Measurements from ENCODE around the gene NTMT1. TPM values are rescaled to one million over a fixed set of nuclear protein-coding genes. Genes with fewer than 3 reads are reported as not detected.

NTMT1 gene
- total RNA-seq, 1 experiment from 2014 or later = 84.8 TPM

- no peak for TF ChIP-seq POLR2AphosphoS5 (IDR thresholded peaks at IDR 0.05; ENCODE audit: low read depth, low read length)
- no peak for TF ChIP-seq ELF1 (IDR thresholded peaks at IDR 0.05; ENCODE audit: borderline replicate concordance, low read depth)
- TF ChIP-seq CBX3 (IDR thresholded peaks at IDR 0.05; ENCODE audit: low read depth) = no peak
- no peak for TF ChIP-seq JUND (IDR thresholded peaks at IDR 0.05)
Observed at GRCh38 chr9:129672702-129673101, 46.7 kb downstream of the NTMT1 start (continued).

GRCh38 chr9:129673602-129674001, 47.6 kb downstream of the NTMT1 start:
- ATAC-seq = no peak

More at GRCh38 chr9:129673602-129674001, 47.6 kb downstream of the NTMT1 start:
- Histone ChIP-seq H3K4me2 (ENCODE audit: low read length) (no peak overlapping the region), H3K79me2 (ENCODE audit: insufficient read depth, low read length) (0 out of 2 replicates have a peak, but pooled peaks cover 2% of the 10 kb centered on the region), H2AFZ (ENCODE audit: low read depth, low read length, poor library complexity, severe bottlenecking) (no peak overlapping the region), H3K9ac (ENCODE audit: low read length) (no peak overlapping the region), H3K4me1 (ENCODE audit: control insufficient read depth in 1 of 2, insufficient read depth in 2 of 2, low read length in 2 of 2) (no peaks in the 10 kb centered on the region), H3K36me3 (ENCODE audit: control insufficient read depth in 1 of 2, insufficient read depth in 2 of 2, low read length in 2 of 2) (no peaks in the 10 kb centered on the region), H3K27ac (ENCODE audit: low read depth, low read length) (no peak overlapping the region), H3K9me3 (ENCODE audit: control insufficient read depth in 1 of 2, insufficient read depth in 1 of 2, low read depth in 1 of 2, low read length in 2 of 2) (no peaks in the 10 kb centered on the region), H3K27me3 (ENCODE audit: insufficient read depth, low read length) (no peaks in the 10 kb centered on the region), H4K20me1 (ENCODE audit: insufficient read depth) (no peaks in the 10 kb centered on the region), H3K9me2 (ENCODE audit: insufficient read depth) (no peaks in the 10 kb centered on the region), H3K4me3 (replicated peaks in 1 of 2; ENCODE audit: low read depth in 1 of 2, low read length in 2 of 2) (no peak overlapping the region)
- TF ChIP-seq ZBTB33 (IDR thresholded peaks at IDR 0.05; ENCODE audit: extremely low read depth, insufficient replicate concordance, low read length) = no peak
- TF ChIP-seq YY1 (IDR thresholded peaks at IDR 0.05; ENCODE audit: extremely low read depth, insufficient replicate concordance, low read depth, low read length) = no peak
- TF ChIP-seq EZH2phosphoT487 (IDR thresholded peaks at IDR 0.05; ENCODE audit: borderline replicate concordance) = no peak
- no peak for TF ChIP-seq EGR1 (IDR thresholded peaks at IDR 0.05; ENCODE audit: low read depth)
- no peak for TF ChIP-seq MAX (IDR thresholded peaks at IDR 0.05)
- no peak for TF ChIP-seq POLR2A (IDR thresholded peaks at IDR 0.05; ENCODE audit: borderline replicate concordance, extremely low read depth, insufficient read depth, insufficient read length)
- no peak for TF ChIP-seq TCF7L2 (IDR thresholded peaks at IDR 0.05; ENCODE audit: borderline replicate concordance, extremely low read depth, insufficient read depth, insufficient read length)
- TF ChIP-seq POLR2AphosphoS5 (IDR thresholded peaks at IDR 0.05; ENCODE audit: low read depth, low read length) = no peak
- TF ChIP-seq REST (IDR thresholded peaks at IDR 0.05; ENCODE audit: low read depth) = no peak
- TF ChIP-seq ZFX (IDR thresholded peaks at IDR 0.05) = no peak
- no peak for TF ChIP-seq JUND (IDR thresholded peaks at IDR 0.05)
- no peak for TF ChIP-seq EZH2 (IDR thresholded peaks at IDR 0.05)
- TF ChIP-seq CTCF (IDR thresholded peaks at IDR 0.05 in 2 of 3, conservative IDR thresholded peaks at IDR 0.05 in 1 of 3; ENCODE audit: borderline replicate concordance in 1 of 3, insufficient read depth in 1 of 3, low read depth in 2 of 3, low read length in 2 of 3) = no peak
- intact Hi-C loops (cut with micrococcal nuclease) = no loop called here
- BruUV-seq (replicated peaks) = no TSS peak
- ChIA-PET POLR2A (no interaction called here), CTCF (no interaction called here), RAD21 (ENCODE audit: low non-redundant PET in 1 of 2, low total read pairs in 2 of 2, uncharacterized antibody in 2 of 2, unreplicated experiment in 2 of 2) (no interaction called here)
- DNase-seq (ENCODE audit: low read depth, low spot score) = no peak

Measured in HCT116 (cell line).